ENCODE data around the gene TNNC2.
A peak's percentile ranks its signal among the peaks of the same experiment; 100 is the strongest.

Gene TNNC2

GRCh38 chr20:45853484-45853883, 26.4 kb upstream of the TNNC2 start:
- no peak overlapping the region for H3K4me3 Mint-ChIP-seq
- no peaks in the 10 kb centered on the region for H3K9me3 Mint-ChIP-seq
- H3K27ac Mint-ChIP-seq: no peak overlapping the region
- no peak for ATAC-seq
- H3K36me3 Mint-ChIP-seq: peaks cover 29% of the 10 kb centered on the region
- H3K27me3 Mint-ChIP-seq: no peaks in the 10 kb centered on the region
- H3K4me1 Mint-ChIP-seq: peaks cover 30% of the 10 kb centered on the region

- H3K27me3 Mint-ChIP-seq: no peaks in the 10 kb centered on the region
- H3K4me3 Mint-ChIP-seq: no peak overlapping the region
- no peak overlapping the region for H3K27ac Mint-ChIP-seq
- H3K36me3 Mint-ChIP-seq: peaks cover 32% of the 10 kb centered on the region
- ATAC-seq: no peak
- H3K9me3 Mint-ChIP-seq: no peaks in the 10 kb centered on the region
- H3K4me1 Mint-ChIP-seq: peaks cover 19% of the 10 kb centered on the region
Measured at GRCh38 chr20:45852326-45852725, 25.2 kb upstream of the TNNC2 start.

- Mint-ChIP-seq H3K36me3 (peaks cover 35% of the 10 kb centered on the region), H3K4me1 (peaks cover 15% of the 10 kb centered on the region), H3K27me3 (no peaks in the 10 kb centered on the region), H3K27ac (no peak overlapping the region), H3K4me3 (no peak overlapping the region), H3K9me3 (no peaks in the 10 kb centered on the region)
- no peak for ATAC-seq
Measured at GRCh38 chr20:45851501-45851900, 24.4 kb upstream of the TNNC2 start.

GRCh38 chr20:45850926-45851325, 23.8 kb upstream of the TNNC2 start:
- Mint-ChIP-seq H3K36me3 (peaks cover 37% of the 10 kb centered on the region), H3K4me3 (no peak overlapping the region), H3K27me3 (no peaks in the 10 kb centered on the region)

GRCh38 chr20:45850238-45850637, 23.1 kb upstream of the TNNC2 start:
- Mint-ChIP-seq H3K27ac (no peak overlapping the region), H3K4me1 (peaks cover 7% of the 10 kb centered on the region), H3K27me3 (no peaks in the 10 kb centered on the region), H3K36me3 (peaks cover 41% of the 10 kb centered on the region), H3K9me3 (no peaks in the 10 kb centered on the region), H3K4me3 (no peak overlapping the region)
- no peak for ATAC-seq

More at GRCh38 chr20:45850926-45851325, 23.8 kb upstream of the TNNC2 start:
- ATAC-seq: no peak
- H3K4me1 Mint-ChIP-seq: peaks cover 9% of the 10 kb centered on the region
- no peaks in the 10 kb centered on the region for H3K9me3 Mint-ChIP-seq
- no peak overlapping the region for H3K27ac Mint-ChIP-seq

DNA sequence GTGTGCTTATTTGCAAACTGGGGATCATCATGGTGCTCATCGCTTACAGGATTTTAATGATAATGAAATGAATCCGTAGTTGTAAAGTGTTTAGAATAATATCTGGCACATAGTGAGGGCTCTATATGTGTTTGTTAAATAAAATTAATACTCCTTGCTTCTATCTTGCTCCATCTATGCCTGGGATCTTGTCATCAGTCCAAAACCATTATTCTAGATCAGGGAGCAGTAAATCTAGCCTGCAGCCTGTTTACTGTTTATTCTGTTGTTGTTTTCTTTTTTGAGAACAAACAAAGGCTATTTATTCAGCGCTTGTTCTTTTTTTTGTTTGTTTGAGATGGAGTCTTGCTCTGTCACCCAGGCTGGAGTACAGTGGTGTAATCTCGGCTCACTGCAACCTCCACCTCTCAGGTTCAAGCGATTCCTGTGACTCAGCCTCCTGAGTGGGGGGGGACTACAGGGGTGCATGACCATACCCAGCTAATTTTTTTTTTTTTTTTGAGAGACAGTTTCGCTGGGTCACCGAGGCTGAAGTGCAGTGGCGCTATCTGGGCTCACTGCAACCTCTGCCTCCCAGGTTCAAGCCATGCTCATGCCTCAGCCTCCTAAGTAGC, 22.0 kb upstream of the TNNC2 start:
- Mint-ChIP-seq H3K4me1 (peaks cover 7% of the 10 kb centered on the region), H3K9me3 (no peaks in the 10 kb centered on the region), H3K4me3 (no peak overlapping the region), H3K36me3 (peaks cover 49% of the 10 kb centered on the region), H3K27ac (no peak overlapping the region), H3K27me3 (no peaks in the 10 kb centered on the region)
- ATAC-seq: no peak

- Mint-ChIP-seq H3K9me3 (no peaks in the 10 kb centered on the region), H3K27ac (no peak overlapping the region), H3K36me3 (peaks cover 49% of the 10 kb centered on the region), H3K4me1 (peaks cover 2% of the 10 kb centered on the region), H3K4me3 (no peak overlapping the region), H3K27me3 (no peaks in the 10 kb centered on the region)
- ATAC-seq: no peak
Measured at GRCh38 chr20:45848421-45848820, 21.3 kb upstream of the TNNC2 start.

GRCh38 chr20:45845452-45845851, 18.3 kb upstream of the TNNC2 start:
- Mint-ChIP-seq H3K36me3 (peaks cover 45% of the 10 kb centered on the region), H3K27me3 (no peaks in the 10 kb centered on the region)

DNA sequence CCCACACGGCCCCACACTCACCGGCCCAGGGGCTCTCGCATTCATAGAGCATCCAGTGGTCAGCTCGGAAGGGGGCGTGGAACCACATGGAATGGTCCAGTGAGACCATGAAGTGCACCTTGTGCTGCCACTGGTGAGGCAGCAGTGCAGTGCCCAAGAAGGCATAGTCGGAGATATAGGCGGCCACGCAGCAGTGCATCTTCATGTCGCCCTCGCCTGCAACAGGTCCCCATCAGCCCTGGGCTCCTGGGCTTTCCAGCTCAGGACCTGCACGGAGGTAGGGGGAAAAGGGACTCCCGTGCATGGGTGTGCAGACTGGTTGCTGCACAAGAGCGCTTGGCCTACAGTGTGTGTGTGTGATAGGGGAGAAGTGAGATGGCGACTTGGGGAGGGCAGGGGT, 16.4 kb upstream of the TNNC2 start:
- ATAC-seq: no peak
- Mint-ChIP-seq H3K27ac (no peak overlapping the region), H3K4me3 (no peak overlapping the region), H3K9me3 (no peaks in the 10 kb centered on the region), H3K27me3 (no peaks in the 10 kb centered on the region), H3K36me3 (peaks cover 31% of the 10 kb centered on the region), H3K4me1 (peaks cover 16% of the 10 kb centered on the region)

More at GRCh38 chr20:45845452-45845851, 18.3 kb upstream of the TNNC2 start:
- ATAC-seq: no peak
- H3K4me1 Mint-ChIP-seq: peaks cover 16% of the 10 kb centered on the region
- no peak overlapping the region for H3K27ac Mint-ChIP-seq
- no peak overlapping the region for H3K4me3 Mint-ChIP-seq
- no peaks in the 10 kb centered on the region for H3K9me3 Mint-ChIP-seq

DNA sequence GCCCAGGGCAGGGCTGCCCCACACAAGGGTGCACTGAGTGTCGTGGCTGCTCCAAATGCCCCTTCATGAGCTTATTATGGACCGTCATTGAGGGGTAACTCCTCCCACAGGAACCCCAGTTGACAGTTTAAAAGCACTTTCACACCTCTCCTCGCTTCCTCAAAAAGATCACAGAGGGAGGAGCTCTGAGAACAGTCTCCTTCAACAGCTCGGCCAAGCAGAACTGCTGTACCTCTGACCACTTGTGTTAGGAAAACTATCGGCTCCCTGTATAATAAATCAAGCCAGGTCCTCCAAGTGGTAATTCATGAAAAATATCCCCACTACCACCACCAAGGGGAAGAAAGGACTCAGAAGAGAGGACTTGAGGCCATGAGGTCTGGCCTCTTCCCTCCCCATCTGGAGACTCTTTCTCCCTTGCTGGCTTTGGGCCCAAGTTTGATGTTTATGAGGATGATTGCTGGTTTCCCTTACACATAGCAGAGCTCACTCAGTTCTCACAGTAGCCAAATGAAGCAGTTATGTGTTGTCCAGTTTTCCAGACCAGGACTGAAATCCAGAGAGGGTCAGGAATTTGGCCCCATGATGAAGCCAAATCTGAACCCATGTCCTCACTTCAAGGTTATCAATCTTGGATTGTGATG, 15.2 kb upstream of the TNNC2 start:
- no peaks in the 10 kb centered on the region for H3K27me3 Mint-ChIP-seq
- no peaks in the 10 kb centered on the region for H3K9me3 Mint-ChIP-seq
- peaks cover 16% of the 10 kb centered on the region for H3K4me1 Mint-ChIP-seq
- H3K27ac Mint-ChIP-seq: peak overlapping the region; percentile 77
- peak; percentile 94 for ATAC-seq
- peaks cover 27% of the 10 kb centered on the region for H3K36me3 Mint-ChIP-seq
- H3K4me3 Mint-ChIP-seq: no peak overlapping the region

DNA sequence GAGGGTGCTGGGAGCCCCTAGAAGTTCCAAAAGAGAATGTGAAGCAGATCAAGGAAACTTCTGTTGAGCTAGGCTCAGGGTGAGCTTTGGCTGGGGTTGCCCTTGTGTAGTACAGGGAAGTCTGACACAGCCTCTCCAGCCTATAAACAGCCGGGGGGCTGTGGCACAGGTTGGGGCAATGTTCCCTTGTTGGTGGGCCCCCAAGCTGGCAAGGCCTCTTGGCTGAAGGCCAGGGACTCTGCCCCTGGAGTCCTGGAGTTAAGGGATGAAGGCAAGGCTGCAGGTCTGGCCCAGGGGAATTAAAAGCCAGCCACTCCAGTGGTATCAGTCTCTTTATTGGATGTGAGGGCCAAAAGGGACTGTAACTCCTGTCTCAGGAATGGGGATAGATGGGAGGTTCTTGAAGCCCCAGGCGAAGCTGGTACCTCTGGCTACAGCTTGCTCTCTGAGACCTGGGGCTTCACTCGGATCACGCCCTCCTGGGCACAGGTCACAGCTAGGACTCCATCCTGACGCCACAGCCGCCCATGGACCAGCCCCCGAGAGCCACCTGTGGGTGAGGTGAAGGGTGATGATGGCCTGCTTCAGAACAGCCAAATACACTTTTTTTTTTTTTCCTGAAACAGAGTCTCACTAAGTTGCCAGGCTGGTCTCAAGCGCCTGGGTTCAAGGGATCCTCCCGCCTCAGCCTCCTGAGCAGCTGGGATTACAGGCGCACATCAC, 14.5 kb upstream of the TNNC2 start:
- peaks cover 16% of the 10 kb centered on the region for H3K4me1 Mint-ChIP-seq
- H3K27me3 Mint-ChIP-seq: no peaks in the 10 kb centered on the region
- no peak for ATAC-seq
- peak overlapping the region; percentile 77 for H3K27ac Mint-ChIP-seq
- peaks cover 25% of the 10 kb centered on the region for H3K36me3 Mint-ChIP-seq
- H3K9me3 Mint-ChIP-seq: no peaks in the 10 kb centered on the region
- H3K4me3 Mint-ChIP-seq: no peak overlapping the region

DNA sequence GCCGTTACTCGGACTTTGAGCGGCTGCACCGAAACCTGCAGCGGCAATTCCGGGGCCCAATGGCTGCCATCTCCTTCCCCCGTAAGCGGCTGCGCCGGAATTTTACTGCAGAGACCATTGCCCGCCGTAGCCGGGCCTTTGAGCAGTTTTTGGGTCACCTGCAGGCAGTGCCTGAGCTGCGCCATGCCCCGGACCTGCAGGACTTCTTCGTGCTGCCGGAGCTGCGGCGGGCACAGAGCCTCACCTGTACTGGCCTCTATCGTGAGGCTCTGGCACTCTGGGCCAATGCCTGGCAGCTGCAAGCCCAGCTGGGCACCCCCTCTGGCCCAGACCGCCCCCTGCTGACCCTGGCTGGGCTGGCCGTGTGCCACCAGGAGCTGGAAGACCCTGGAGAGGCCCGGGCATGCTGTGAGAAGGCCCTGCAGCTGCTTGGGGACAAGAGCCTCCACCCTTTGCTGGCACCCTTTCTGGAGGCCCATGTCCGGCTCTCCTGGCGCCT, 13.6 kb upstream of the TNNC2 start:
- no peak overlapping the region for H3K4me3 Mint-ChIP-seq
- H3K27ac Mint-ChIP-seq: peak overlapping the region; percentile 77
- no peaks in the 10 kb centered on the region for H3K27me3 Mint-ChIP-seq
- ATAC-seq: no peak
- H3K36me3 Mint-ChIP-seq: peaks cover 22% of the 10 kb centered on the region
- H3K4me1 Mint-ChIP-seq: peaks cover 16% of the 10 kb centered on the region
- no peaks in the 10 kb centered on the region for H3K9me3 Mint-ChIP-seq

GRCh38 chr20:45836841-45837240, 9.7 kb upstream of the TNNC2 start:
- Mint-ChIP-seq H3K4me3 (no peak overlapping the region), H3K27ac (no peak overlapping the region), H3K27me3 (no peaks in the 10 kb centered on the region), H3K4me1 (peaks cover 18% of the 10 kb centered on the region), H3K9me3 (no peaks in the 10 kb centered on the region), H3K36me3 (no peaks in the 10 kb centered on the region)
- no peak for ATAC-seq

DNA sequence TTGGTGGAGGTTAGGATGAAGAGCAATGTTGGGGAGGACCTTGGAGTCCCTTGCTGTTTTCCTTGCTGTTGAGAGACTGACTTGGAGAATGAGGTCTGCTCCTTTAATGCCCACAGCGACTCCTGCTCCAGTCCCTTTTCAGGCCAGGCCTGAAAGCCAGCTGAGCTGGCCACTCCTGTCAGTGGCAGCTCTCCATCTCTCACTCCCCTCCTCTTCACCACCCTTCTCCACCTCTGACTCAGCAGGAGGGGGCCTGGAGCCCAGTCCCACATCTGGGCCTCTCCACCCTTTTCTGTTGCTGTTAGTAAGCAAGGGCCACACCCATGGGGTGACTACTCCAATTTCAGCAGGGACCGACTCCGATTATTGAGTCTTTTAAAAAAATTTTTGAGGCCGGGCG, 8.7 kb upstream of the TNNC2 start:
- Mint-ChIP-seq H3K36me3 (no peaks in the 10 kb centered on the region), H3K9me3 (no peaks in the 10 kb centered on the region), H3K4me3 (no peak overlapping the region), H3K27me3 (no peaks in the 10 kb centered on the region), H3K27ac (no peak overlapping the region), H3K4me1 (peaks cover 10% of the 10 kb centered on the region)
- ATAC-seq: no peak

- Mint-ChIP-seq H3K9me3 (no peaks in the 10 kb centered on the region), H3K4me1 (peaks cover 10% of the 10 kb centered on the region), H3K4me3 (no peak overlapping the region), H3K27ac (no peak overlapping the region), H3K36me3 (no peaks in the 10 kb centered on the region), H3K27me3 (no peaks in the 10 kb centered on the region)
- no peak for ATAC-seq
Measured at GRCh38 chr20:45835329-45835765, 8.2 kb upstream of the TNNC2 start.

DNA sequence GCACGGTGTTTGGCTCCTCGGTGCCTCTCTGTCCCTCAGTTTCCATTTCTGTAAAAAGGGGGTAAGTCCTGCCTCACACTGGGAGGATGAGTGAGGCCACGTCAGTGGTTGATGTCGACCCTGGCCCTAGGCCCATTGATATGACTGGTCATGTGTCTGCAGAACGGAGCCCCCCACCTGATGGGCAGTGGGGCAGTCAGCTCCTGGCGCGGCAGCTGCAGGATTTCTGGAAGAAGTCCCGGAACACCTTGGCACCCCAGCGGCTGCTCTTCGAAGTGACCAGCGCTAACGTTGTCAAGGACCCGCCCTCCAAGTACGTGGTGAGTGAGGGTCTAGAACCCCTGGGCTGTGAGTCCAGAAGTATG, 7.7 kb upstream of the TNNC2 start:
- Mint-ChIP-seq H3K36me3 (no peaks in the 10 kb centered on the region), H3K27me3 (no peaks in the 10 kb centered on the region), H3K9me3 (no peaks in the 10 kb centered on the region), H3K4me3 (peak overlapping the region; percentile 79), H3K4me1 (peaks cover 10% of the 10 kb centered on the region), H3K27ac (no peak overlapping the region)
- no peak for ATAC-seq

All from stimulated activated memory B cell treated with anti-CD40 and anti-IgM and Interleukin-4, amounts not matched to agents 10 μg/mL and 1 μg/mL and 100 μg/mL, for 72 hours (primary cell).